NCI-H446 (cell line): ENCODE results near the gene ASCL2.

Experiments used
- DNase-seq, 2 experiments: peaks; one replicate each; lab custom pipeline; 2025; lab: John Stamatoyannopoulos, UW

The ASCL2 gene

DNA sequence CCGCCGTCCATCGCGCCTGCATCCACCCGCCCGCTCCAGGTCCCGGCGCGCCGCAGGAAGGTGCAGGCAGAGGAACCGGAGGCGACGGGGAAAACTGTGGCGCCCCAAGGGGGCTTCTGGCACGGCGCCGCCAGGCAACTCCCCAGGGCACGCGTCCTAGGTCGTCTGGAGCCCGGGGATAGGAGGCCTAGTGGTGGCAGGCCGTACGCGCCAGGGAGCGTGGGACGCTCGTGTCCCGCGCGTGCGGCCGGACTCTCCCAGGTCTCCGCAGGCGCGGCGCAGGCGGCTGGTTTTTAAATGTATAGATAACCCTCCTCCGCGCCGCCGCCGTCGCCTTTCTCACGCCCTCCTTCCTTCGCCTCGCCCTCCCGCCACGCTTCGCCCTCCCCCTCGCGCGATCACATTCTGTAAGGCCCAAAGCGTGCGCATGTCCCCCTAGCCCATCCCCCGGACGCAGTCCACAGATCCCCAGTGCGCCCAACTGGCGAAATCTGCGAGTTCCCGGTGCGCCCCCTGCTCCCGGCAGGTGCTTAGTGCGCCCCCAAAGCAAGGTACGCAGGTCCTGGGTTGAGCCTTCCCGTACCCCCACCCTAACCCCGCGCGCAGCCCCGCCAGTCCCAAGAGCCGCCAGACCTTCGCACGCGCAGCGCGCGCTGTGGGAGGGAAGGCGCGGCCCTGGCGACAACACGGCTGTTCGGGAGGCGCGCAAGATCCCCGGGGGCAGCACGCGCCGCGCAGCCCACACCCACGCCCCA lies at the start of gene ASCL2:
Gene ASCL2 (minus strand): TSS at position 267 of the 755 bp plus-strand sequence. CDS start 256 bp downstream, at position 11.
- no peak for DNase-seq

- no peak for DNase-seq
Measured at GRCh38 chr11:2319791-2320472, 49.5 kb upstream of the ASCL2 start.

- DNase-seq: no peak
Measured at GRCh38 chr11:2318707-2319106, 48.3 kb upstream of the ASCL2 start.

GRCh38 chr11:2318123-2318522 lies 47.7 kb upstream of the ASCL2 start:
- no peak for DNase-seq

- DNase-seq: no peak
Measured at GRCh38 chr11:2317354-2318050, 47.1 kb upstream of the ASCL2 start.

- DNase-seq: no peak
Measured at GRCh38 chr11:2316963-2317244, 46.5 kb upstream of the ASCL2 start.

- DNase-seq: no peak
Measured at GRCh38 chr11:2316169-2316962, 46.0 kb upstream of the ASCL2 start.

DNA sequence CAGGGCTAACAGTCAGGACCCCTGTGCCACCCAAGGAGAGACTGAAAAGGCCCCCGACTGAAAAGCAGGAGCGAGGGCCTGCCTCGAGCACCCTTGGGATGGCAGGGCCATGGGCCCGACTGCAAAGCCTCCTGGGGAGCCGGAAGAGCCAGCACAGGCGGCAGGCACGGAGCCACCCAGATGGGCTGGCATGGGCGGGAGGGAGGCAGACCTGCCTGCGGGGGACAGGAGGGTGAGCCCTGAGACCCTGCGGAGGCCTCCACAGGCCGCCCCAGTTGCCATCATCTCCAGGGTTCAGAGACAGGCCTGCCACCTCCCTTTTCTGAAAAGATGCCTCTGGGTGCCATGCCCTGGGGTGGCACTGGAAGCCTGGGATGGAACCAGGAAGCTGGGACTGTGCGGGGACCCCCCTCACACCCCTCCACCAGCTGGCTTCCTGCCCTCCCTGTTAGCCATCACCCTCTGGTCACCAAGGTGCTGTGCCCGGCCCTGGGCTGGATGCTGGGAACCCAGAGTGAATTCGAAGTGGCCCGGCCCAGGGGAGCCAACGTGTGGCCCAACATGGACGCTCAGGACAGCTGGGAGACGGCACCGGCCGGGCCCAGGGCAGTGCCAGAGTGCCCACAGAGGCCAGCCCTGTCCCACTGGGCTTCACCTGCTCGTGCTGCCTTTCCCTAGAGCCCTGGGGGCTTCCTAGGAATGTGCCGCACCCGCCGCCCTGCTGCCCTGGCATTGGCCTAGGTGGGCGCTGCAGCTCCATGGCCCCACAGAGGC lies 45.2 kb upstream of the ASCL2 start:
- DNase-seq: peak in 1 of 2 experiments; percentile 56

GRCh38 chr11:2314525-2315394 lies 44.4 kb upstream of the ASCL2 start:
- peak; percentile 39 to 86 for DNase-seq

GRCh38 chr11:2314136-2314524 lies 43.7 kb upstream of the ASCL2 start:
- DNase-seq: no peak

- no peak for DNase-seq
Measured at GRCh38 chr11:2313051-2313951, 42.9 kb upstream of the ASCL2 start.

DNA sequence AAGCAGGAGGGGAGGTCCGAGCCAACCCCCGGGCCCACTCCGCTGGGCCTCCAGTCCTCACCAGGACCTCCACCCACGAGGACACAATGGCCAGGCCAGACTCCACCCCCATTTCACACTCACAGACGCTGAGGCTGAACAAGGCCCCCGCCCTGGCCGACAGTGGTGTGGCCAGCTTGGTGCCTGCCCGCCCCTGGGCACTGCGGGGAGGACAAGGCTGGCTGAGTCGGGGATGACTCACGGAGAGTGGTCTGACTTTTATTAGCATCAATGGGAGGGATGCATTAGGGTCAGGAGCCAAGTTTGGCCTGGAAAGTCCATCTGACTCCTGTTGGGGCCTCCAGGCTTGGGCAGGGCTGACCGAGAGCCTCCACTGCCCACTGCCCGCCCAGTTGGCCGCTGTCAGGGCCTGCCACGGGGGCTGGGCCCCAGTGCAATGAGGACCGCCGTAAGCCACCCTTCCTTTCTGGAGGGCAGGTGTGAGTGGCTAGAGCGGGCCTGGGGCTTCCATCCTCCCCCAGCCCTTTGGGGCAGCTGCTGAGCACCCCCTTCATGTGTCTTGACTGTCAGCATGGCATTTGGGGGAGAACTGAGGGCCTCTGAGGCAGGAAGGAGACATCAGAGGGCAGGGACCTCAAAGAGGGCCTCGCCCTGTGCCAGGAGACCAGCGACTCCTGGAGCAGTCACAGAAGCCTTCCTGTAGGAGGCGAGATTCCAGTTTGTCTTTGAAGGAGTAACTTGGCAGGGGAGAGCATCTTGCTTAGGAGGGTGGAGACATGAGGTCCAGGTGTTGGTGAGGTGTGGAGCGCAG lies 42.0 kb upstream of the ASCL2 start:
- DNase-seq: no peak

DNA sequence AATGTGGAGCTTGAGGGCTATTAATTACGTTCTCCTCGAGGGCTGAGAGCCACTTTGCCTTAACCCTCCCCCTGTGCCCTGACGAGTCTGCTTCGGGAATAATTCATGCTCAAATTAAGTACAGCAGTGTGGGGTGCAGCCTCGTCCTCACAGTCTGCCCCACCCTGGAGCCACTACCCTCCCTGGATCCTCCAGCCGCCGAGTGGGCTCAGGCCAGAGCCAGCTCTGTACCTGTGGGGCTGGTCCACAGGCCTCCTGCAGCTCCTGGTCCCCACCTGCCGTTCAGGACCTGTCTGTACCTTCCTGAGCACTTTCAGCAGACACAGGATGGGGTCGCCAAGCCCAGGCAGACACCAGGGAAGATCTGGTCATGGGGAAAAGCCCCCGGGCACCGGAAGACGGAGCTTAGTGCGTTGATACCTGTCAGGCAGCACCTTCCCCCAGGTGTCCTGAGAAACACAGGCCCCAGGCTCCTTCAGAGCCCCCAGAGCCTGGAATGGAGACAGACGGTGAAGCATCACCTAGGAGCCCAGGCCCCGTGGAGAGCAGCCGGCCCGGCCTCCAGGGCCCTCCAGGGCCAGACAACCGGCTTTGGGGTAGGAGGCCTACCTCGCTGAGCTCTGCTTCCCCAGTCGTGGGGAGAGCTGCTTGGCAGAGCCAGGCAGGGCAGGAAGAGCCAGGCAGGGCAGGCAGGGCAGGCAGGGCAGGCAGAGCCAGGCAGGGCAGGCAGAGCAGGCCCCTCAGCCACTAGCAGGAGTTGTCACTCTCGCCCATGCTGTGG lies 41.2 kb upstream of the ASCL2 start:
- DNase-seq: no peak

- DNase-seq: no peak
Measured at GRCh38 chr11:2310786-2311352, 40.5 kb upstream of the ASCL2 start.

- DNase-seq: no peak
Measured at GRCh38 chr11:2310073-2310785, 39.8 kb upstream of the ASCL2 start.

GRCh38 chr11:2309251-2310072 lies 39.1 kb upstream of the ASCL2 start:
- DNase-seq: no peak
